HG02759 (cell line): Measurements from ENCODE around the gene METTL15.
"Not testable (repeated sequence)": the region's sequence is repeated elsewhere in the genome, so short reads cannot be mapped to it uniquely, and the experiment has no call there.

Experiments used
- ATAC-seq: cut with Tn5 transposase; IDR thresholded peaks from one replicate; pipeline ENCODE4 v1.9.1; 2021; ENCODE audit warnings: mild to moderate bottlenecking, moderate library complexity; ENCODE audit not compliant: unreplicated experiment

Gene METTL15

GRCh38 chr11:28107750-28108618, at the start of gene METTL15, which contains the start of gene KIF18A:
Gene METTL15 (plus strand): TSS chr11:28108388. CDS start chr11:28113335, 4,947 bp downstream.
Gene KIF18A (minus strand): TSS chr11:28108156. CDS start chr11:28097947, 10,209 bp downstream.
- ATAC-seq, result peak; percentile 95

GRCh38 chr11:28071305-28071704, 36.9 kb upstream of the METTL15 start:
- no peak for ATAC-seq

- no peak for ATAC-seq
Observed at GRCh38 chr11:28072321-28072720, 35.9 kb upstream of the METTL15 start.

- no peak for ATAC-seq
Observed at GRCh38 chr11:28077521-28077920, 30.7 kb upstream of the METTL15 start.

GRCh38 chr11:28083118-28083517, 25.1 kb upstream of the METTL15 start:
- ATAC-seq, result no peak

- ATAC-seq, result no peak
Observed at GRCh38 chr11:28086569-28086968, 21.6 kb upstream of the METTL15 start.

- ATAC-seq, result not testable (repeated sequence)
Observed at GRCh38 chr11:28087192-28087591, 21.0 kb upstream of the METTL15 start.

GRCh38 chr11:28087693-28088092, 20.5 kb upstream of the METTL15 start:
- ATAC-seq, result not testable (repeated sequence)

GRCh38 chr11:28089378-28089777, 18.8 kb upstream of the METTL15 start:
- no peak for ATAC-seq

GRCh38 chr11:28090052-28090749, 18.0 kb upstream of the METTL15 start:
- no peak for ATAC-seq

- no peak for ATAC-seq
Observed at GRCh38 chr11:28092786-28093185, 15.4 kb upstream of the METTL15 start.

GRCh38 chr11:28098257-28098656, 9.9 kb upstream of the METTL15 start:
- no peak for ATAC-seq

- no peak for ATAC-seq
Observed at GRCh38 chr11:28099715-28100114, 8.5 kb upstream of the METTL15 start.

- ATAC-seq, result no peak
Observed at GRCh38 chr11:28100665-28101064, 7.5 kb upstream of the METTL15 start.

GRCh38 chr11:28102300-28102699, 5.9 kb upstream of the METTL15 start:
- not testable (repeated sequence) for ATAC-seq

GRCh38 chr11:28104425-28104824, 3.8 kb upstream of the METTL15 start:
- no peak for ATAC-seq

GRCh38 chr11:28104984-28105383, 3.2 kb upstream of the METTL15 start:
- no peak for ATAC-seq

GRCh38 chr11:28105869-28106268, 2.3 kb upstream of the METTL15 start:
- no peak for ATAC-seq

GRCh38 chr11:28106353-28107043, 1.7 kb upstream of the METTL15 start:
- no peak for ATAC-seq

GRCh38 chr11:28107191-28107749, 918 bp upstream of the METTL15 start:
- peak; percentile 1 for ATAC-seq

- no peak for ATAC-seq
Observed at GRCh38 chr11:28108958-28109357, 770 bp downstream of the METTL15 start.
